Measurements from ENCODE around the gene ADPRM. TPM values are rescaled to one million over a fixed set of nuclear protein-coding genes. Genes with fewer than 3 reads are reported as not detected.

Gene ADPRM
- total and polyA plus RNA-seq, 11 donors = 2.1 to 7.2 (median 4.2) TPM

DNA sequence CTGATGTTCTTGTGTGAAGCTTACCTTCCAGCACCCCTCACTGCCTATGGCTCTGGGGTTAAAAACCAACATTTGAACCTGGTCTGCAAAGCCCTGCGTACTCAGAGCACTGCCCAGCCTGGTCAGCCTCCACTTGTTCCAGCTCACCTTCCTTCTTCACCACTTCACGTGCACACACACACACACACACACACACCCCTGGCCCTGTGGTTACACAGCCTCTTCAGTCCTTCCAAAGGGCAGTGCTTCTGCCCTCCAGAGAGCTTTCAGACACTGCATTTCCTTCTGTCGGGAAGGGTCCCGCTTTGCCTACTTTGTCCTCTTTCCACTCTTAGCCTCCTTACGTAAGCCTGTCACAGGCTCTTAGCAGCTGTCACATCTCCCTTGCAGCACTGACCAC lies 42.0 kb downstream of the ADPRM start:
- no peaks in the 10 kb centered on the region for H3K27me3 ChIP-seq
- TF ChIP-seq POLR2A (IDR thresholded peaks at IDR 0.05) = no peak
- TF ChIP-seq CTCF (IDR thresholded peaks at IDR 0.05) = no peak
- H3K4me3 ChIP-seq = no peak overlapping the region
- no peaks in the 10 kb centered on the region for H3K36me3 ChIP-seq
- peak in 1 of 5 donors; percentile 5 for DNase-seq
- no peak overlapping the region for H3K27ac ChIP-seq
- WGBS, 4 donors = 82 to 89% (median 83%) methylated on average over 5 of the region's 5 CpGs
- intact Hi-C loops (cut with DNase I) = loop anchor here in 4 of 10 donors (5.0 to 10.0 kb wide), 3 partner anchors 403 to 408 kb away; no protein-coding TSS in a partner anchor
- H3K4me1 ChIP-seq = peaks cover 0 to 4% (median 0%) of the 10 kb centered on the region in 12 donors
- no peaks in the 10 kb centered on the region for H3K9me3 ChIP-seq
- ATAC-seq = no peak

- whole genome bisulfite sequencing, 4 donors = 86 to 92% (median 88%) methylated on average over 10 of the region's 10 CpGs
- H3K36me3 ChIP-seq = no peaks in the 10 kb centered on the region
Observed at GRCh38 chr17:10741416-10742135, 44.2 kb downstream of the ADPRM start.

DNA sequence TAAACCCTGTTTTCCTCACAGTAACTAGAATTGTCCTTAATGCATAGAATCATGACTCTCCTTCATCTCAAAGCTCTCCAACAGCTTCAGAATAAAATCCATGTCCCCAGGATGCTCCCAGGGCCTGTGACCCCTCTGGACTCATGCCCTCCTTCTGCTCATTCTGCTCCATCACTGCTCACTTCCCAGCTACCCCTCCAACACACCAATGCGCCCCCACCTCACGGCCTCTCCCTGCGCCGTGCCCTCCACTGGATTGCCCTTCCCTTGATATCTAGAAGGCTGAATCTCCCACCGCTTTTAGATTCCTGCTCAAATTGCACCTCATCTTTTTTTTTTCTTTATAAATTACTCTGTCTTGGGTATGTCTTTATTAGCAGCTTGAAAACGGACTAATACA lies 45.0 kb downstream of the ADPRM start:
- ATAC-seq = no peak
- intact Hi-C loops (cut with DNase I) = no loop called here
- WGBS, 4 donors = 91 to 93% (median 93%) methylated on average over 6 of the region's 6 CpGs

More at GRCh38 chr17:10741416-10742135, 44.2 kb downstream of the ADPRM start:
- Histone ChIP-seq H3K4me3 (no peak overlapping the region), H3K27ac (no peak overlapping the region), H3K27me3 (no peaks in the 10 kb centered on the region), H3K4me1 (peaks cover 0 to 6% (median 0%) of the 10 kb centered on the region in 12 donors), H3K9me3 (no peaks in the 10 kb centered on the region)
- TF ChIP-seq POLR2A (IDR thresholded peaks at IDR 0.05) = no peak
- no peak for TF ChIP-seq CTCF (IDR thresholded peaks at IDR 0.05)
- intact Hi-C loops (cut with DNase I) = no loop called here
- DNase-seq (no peak), ATAC-seq (no peak)

More for the DNA sequence above, 45.0 kb downstream of the ADPRM start:
- H3K4me3 ChIP-seq = no peak overlapping the region
- H3K4me1 ChIP-seq = peaks cover 0 to 6% (median 0%) of the 10 kb centered on the region in 12 donors
- no peaks in the 10 kb centered on the region for H3K9me3 ChIP-seq
- no peaks in the 10 kb centered on the region for H3K27me3 ChIP-seq
- no peaks in the 10 kb centered on the region for H3K36me3 ChIP-seq
- DNase-seq = no peak
- no peak for TF ChIP-seq POLR2A (IDR thresholded peaks at IDR 0.05)
- no peak for TF ChIP-seq CTCF (IDR thresholded peaks at IDR 0.05)
- no peak overlapping the region for H3K27ac ChIP-seq

Measured in heart left ventricle (tissue), 16 donors.